Dermis microvascular lymphatic vessel endothelial cell (primary cell): ENCODE measurements around the gene CHTF18. TPM values are rescaled to one million over a fixed set of nuclear protein-coding genes. Genes with fewer than 3 reads are reported as not detected.

Experiments used
- DNase-seq, 2 donors: peaks; one replicate each; pipeline versions ENCODE4 v3.0.0 to v3.0.0-alpha.2; 2010; ENCODE audit warnings: low read depth in 2 of 2
- total RNA-seq: library from RNA; depleted of rRNA; stranded (reverse); fragments of >200 nt; gene quantifications from 2 replicates; pipeline ENCODE4 v1.2.1, GENCODE V29; 2014

Gene CHTF18
- total RNA-seq, 1 donor from 2014 or later = 9.9 TPM

DNA sequence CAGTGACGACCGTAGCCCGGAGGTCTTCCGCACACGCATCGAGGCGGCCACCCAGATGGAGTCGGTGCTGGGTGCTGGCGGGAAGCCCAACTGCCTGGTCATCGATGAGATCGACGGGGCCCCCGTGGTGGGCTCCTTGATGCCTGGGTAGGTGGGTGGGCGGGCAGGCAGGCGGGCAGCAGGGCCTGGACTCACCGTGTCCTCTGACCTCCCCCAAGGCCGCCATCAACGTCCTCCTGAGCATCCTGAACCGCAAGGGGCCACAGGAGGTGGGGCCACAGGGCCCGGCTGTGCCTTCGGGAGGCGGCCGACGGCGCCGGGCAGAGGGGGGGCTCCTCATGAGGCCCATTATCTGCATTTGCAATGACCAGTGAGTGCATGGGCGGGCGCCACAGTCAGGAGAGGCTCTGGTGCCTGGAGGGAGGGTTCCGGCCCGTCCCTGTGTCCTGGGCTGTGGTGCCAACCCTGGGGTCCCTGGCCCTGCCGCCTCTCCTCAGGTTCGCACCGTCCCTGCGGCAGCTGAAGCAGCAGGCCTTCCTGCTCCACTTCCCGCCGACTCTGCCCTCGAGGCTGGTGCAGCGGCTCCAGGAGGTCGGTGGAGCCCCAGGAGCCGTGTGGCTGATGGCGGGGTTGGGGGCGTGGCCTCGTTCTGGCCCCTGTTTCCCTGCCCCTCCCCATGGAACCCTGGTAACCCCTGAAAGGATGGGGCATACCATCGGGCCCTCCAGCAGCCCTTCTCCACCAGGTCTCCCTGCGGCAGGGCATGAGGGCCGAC lies 4.0 kb downstream of the CHTF18 start:
- DNase-seq = no peak

DNA sequence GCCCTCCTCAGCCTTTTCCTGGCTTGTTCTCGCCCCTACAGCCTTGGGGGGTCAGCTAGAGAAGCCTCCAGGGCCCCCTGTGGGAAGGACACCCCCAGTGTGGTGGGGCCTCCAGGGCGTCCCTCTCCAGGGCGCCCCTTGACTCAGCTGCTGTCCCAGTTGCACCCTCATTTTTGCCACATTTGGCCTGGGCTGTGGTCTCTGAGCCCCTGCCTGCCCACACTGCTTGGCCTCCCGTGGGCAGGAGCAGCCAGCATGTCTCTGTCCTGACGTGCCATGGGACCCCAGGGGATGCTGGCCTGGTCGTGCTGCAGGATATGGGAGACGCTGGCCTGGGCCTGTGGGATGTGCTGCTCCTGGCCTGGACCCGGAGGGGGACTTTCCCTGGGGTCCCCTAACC lies 5.0 kb downstream of the CHTF18 start:
- DNase-seq = no peak

GRCh38 chr16:794091-794822 lies 5.8 kb downstream of the CHTF18 start:
- no peak for DNase-seq

GRCh38 chr16:794853-795466 lies 6.5 kb downstream of the CHTF18 start:
- no peak for DNase-seq

DNA sequence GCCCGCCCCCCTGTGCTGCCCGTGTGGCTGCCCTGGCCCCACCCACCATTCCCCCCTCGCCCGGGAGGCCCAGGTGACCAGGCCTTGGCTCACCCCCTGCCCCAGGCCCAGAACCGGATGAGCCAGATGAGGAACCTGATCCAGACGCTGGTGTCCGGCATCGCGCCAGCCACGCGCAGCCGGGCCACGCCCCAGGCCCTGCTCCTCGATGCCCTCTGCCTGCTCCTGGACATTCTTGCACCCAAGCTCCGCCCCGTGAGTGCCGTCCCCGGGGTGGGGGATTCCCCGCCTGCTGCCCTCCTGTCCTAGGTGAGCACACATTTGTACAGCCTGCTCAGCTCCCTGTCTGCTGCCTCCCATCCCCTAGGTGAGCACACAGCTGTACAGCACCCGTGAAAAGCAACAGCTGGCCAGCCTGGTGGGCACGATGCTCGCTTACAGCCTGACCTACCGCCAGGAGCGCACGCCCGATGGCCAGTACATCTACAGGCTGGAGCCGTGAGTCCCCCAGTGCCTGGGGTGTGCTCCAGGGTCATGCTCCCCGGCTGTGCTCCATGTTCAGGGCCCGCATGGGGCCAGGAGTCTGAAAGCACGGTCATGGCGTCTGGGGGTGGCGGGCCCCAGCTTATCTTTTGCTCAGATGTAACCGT lies 7.3 kb downstream of the CHTF18 start:
- no peak for DNase-seq

GRCh38 chr16:796296-797119 lies 8.1 kb downstream of the CHTF18 start:
- no peak for DNase-seq

DNA sequence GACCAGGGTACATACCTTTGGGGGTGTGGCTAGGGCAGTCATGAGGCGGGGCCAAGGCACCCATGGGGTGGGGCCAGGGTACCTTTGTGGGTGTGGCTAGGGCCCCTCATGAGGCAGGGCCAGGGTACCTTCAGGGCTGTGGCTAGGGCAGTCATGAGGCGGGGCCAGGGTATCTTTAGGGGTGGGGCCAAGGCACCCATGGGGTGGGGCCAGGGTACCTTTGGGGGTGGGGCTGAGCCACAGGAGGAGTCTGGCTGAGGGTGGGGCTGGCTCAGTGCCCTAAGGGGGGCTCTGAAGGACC lies 8.7 kb downstream of the CHTF18 start:
- DNase-seq = no peak

DNA sequence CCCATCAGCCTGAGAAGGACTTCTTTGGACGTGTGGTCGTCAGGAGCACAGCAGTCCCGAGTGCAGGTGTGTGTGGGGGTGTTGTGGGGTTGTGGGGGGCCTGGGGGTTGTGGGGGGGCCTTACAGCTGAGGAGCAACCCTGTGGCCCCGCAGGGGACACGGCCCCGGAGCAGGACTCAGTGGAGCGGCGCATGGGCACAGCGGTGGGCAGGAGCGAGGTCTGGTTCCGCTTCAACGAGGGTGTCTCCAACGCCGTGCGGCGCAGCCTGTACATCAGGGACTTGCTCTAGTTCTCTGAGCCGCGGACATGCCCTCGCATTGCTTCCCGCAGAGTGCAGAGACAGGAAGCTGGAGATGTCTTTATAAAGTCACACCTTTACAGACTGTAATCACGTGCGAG lies 9.3 kb downstream of the CHTF18 start:
- DNase-seq = no peak

GRCh38 chr16:798666-799065 lies 10.2 kb downstream of the CHTF18 start:
- DNase-seq = no peak

- DNase-seq = no peak
Observed at GRCh38 chr16:799111-799947, 10.9 kb downstream of the CHTF18 start.

GRCh38 chr16:799948-800833 lies 11.8 kb downstream of the CHTF18 start, which contains the start of gene GNG13:
GNG13 (minus strand) TSS chr16:800734; CDS start chr16:799077, 1,657 bp downstream.
- DNase-seq = no peak

GRCh38 chr16:800834-801511 lies 12.6 kb downstream of the CHTF18 start:
- no peak for DNase-seq

- DNase-seq = no peak
Observed at GRCh38 chr16:801584-802363, 13.4 kb downstream of the CHTF18 start.

DNA sequence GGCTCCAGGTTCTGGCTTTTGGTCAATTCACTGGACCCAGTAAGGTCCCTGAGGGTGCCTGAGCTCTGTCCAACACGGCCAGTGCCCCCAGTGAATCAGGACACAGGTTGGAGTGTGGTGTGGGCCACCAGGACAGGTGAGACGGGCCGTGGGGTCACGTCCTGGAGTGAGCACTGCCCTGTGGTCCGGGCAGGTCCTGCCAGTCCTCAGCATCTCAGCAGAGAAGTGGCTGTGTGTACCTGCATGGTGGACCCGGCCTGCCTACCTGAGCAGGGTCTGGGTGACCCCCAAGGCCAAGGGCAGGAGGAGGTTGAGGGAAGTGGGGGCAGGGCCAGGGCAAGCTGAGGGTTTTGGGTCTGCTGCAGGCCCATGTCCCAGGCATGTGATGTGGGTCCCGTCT lies 14.0 kb downstream of the CHTF18 start:
- DNase-seq = no peak

GRCh38 chr16:802914-803753 lies 14.7 kb downstream of the CHTF18 start:
- no peak for DNase-seq

DNA sequence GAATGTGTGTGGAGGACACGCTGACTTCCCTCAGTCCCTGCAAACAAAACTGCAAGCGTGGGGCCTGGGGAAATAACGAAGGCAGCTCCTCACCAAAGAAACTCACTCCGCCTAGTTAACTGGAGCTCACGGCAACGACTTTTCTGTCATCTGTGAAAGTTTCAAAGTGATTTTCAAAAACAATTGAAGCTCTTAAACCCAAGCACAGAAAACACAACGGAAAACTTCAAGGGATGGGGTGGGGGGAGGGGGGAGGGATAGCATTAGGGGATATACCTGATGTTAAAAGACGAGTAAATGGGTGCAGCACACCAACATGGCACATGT lies 15.3 kb downstream of the CHTF18 start:
- no peak for DNase-seq
